GM23248 (cell line): ENCODE data around the gene LAMA5. TPM values are rescaled to one million over a fixed set of nuclear protein-coding genes. Genes with fewer than 3 reads are reported as not detected.

Experiments used
- DNase-seq: peaks from one replicate; pipeline ENCODE4 v3.0.0-alpha.2; 2015
- H2AFZ ChIP-seq: fragments of 200-600 bp; sonication (generic); 2 replicates; pipeline ENCODE4 v1.6.1; 2016; ENCODE audit warnings: antibody characterized with exemption
- H3F3A ChIP-seq: fragments of 200-600 bp; sonication (generic); 2 replicates; pipeline ENCODE4 v1.6.1; 2016; ENCODE audit warnings: mild to moderate bottlenecking, antibody characterized with exemption, mixed run types; ENCODE audit not compliant: insufficient read depth
- H3K27ac ChIP-seq: fragments of 200-600 bp; sonication (generic); 2 replicates; pipeline ENCODE4 v1.5.1; 2016; ENCODE audit warnings: mild to moderate bottlenecking
- H3K27me3 ChIP-seq: fragments of 200-600 bp; sonication (generic); replicated peaks from 2 replicates; pipeline ENCODE4 v1.6.1; 2016; ENCODE audit warnings: mild to moderate bottlenecking; ENCODE audit not compliant: insufficient read depth
- H3K36me3 ChIP-seq: fragments of 200-600 bp; sonication (generic); 2 replicates; pipeline ENCODE4 v1.6.1; 2016; ENCODE audit warnings: low read depth, mild to moderate bottlenecking
- H3K4me1 ChIP-seq: fragments of 200-600 bp; sonication (generic); 2 replicates; pipeline ENCODE4 v1.6.1; 2016; ENCODE audit warnings: mild to moderate bottlenecking; ENCODE audit not compliant: insufficient read depth
- H3K4me2 ChIP-seq: fragments of 200-600 bp; sonication (generic); one replicate; pipeline ENCODE4 v1.6.1; 2016; ENCODE audit warnings: mild to moderate bottlenecking; ENCODE audit not compliant: unreplicated experiment
- H3K4me3 ChIP-seq: fragments of 200-600 bp; sonication (generic); 2 replicates; pipeline ENCODE4 v1.5.1; 2016; ENCODE audit warnings: mild to moderate bottlenecking
- H3K79me2 ChIP-seq: fragments of 200-600 bp; sonication (generic); 2 replicates; pipeline ENCODE4 v1.6.1; 2016; ENCODE audit warnings: mild to moderate bottlenecking; ENCODE audit not compliant: insufficient read depth
- H3K9ac ChIP-seq: fragments of 200-600 bp; sonication (generic); 2 replicates; pipeline ENCODE4 v1.6.1; 2016; ENCODE audit warnings: mild to moderate bottlenecking
- H3K9me2 ChIP-seq: fragments of 200-600 bp; sonication (generic); 2 replicates; pipeline ENCODE4 v1.6.1; 2016; ENCODE audit warnings: mixed run types, mild to moderate bottlenecking, moderate library complexity; ENCODE audit not compliant: insufficient read depth
- H3K9me3 ChIP-seq: fragments of 200-600 bp; sonication (generic); one replicate; pipeline ENCODE4 v1.6.1; 2017; ENCODE audit warnings: low read depth
- H4K20me1 ChIP-seq: fragments of 200-600 bp; sonication (generic); 2 replicates; pipeline ENCODE4 v1.6.0; 2016; ENCODE audit not compliant: insufficient read depth
- EZH2 ChIP-seq: fragments of 200-600 bp; sonication (generic); IDR thresholded peaks from 2 replicates; pipeline ENCODE4 v1.6.1; 2018; ENCODE audit warnings: antibody characterized with exemption, mild to moderate bottlenecking; ENCODE audit not compliant: insufficient read depth, poor library complexity, severe bottlenecking
- EZH2phosphoT487 ChIP-seq: fragments of 200-600 bp; sonication (generic); IDR thresholded peaks from 2 replicates; pipeline ENCODE4 v1.6.1; 2018; ENCODE audit warnings: antibody characterized with exemption, moderate library complexity, mild to moderate bottlenecking, low read depth; ENCODE audit not compliant: insufficient read depth
- WGBS, 2 experiments: methylation state at CpG; one replicate each; pipeline ENCODE4 v1.1.6; 2015 to 2017; ENCODE audit warnings: low lambda C conversion rate in 2 of 2, low coverage in 1 of 2; ENCODE audit errors: missing lambda C conversion rate in 2 of 2; 5-methylcytosine and 5-hydroxymethylcytosine counted together
- in situ Hi-C: fragments of 300-500 bp; cut with MboI; formaldehyde crosslinking; loops from 2 replicates; pipeline ENCODE4 v1.15.0; 2020
- polyA plus RNA-seq: library from polyadenylated mRNA; unstranded; fragments of >200 nt; fragmentation: Nextera tagmentation; extraction: Ambion mirVana; gene quantifications from 2 replicates; pipeline ENCODE4 v1.2.1, GENCODE V29; 2016
- total RNA-seq: library from RNA; depleted of rRNA; stranded (reverse); fragments of >200 nt; shearing (Covaris generic); gene quantifications from 2 replicates; pipeline ENCODE4 v1.2.3, GENCODE V29; 2014

Gene LAMA5
- total and polyA plus RNA-seq, 2 experiments from 2014 or later, result 4.5 to 6.0 TPM

DNA sequence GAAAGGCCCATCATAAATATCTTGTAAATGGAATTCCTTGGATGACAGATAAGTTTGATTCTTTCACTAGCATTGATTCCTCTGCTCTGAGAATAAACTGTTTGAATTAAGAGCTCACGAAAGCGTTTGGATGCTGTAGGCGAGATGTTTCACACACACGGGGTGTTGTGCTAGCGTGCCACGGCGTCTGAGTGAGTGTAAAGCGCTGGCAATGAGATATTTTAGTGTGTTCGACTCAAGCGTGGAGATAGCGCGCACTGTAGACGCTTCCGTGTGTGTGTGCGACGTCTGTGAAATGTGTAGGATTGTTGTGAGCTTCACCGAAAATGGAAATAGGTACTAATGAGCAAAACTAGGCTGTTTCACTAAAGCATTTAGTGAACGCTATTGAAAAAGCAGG is 93.7 kb downstream of the LAMA5 start:
- in situ Hi-C loops, result no loop called here
- Histone ChIP-seq H3K79me2 (no peaks in the 10 kb centered on the region), H3K9ac (no peak overlapping the region), H3K4me2 (no peak overlapping the region), H4K20me1 (no peaks in the 10 kb centered on the region), H3K27me3 (no peaks in the 10 kb centered on the region), H2AFZ (no peak overlapping the region), H3K4me3 (no peak overlapping the region), H3K9me3 (no peaks in the 10 kb centered on the region), H3K4me1 (no peaks in the 10 kb centered on the region), H3K9me2 (no peaks in the 10 kb centered on the region), H3K36me3 (no peaks in the 10 kb centered on the region; the same call in 1 of the 2 replicates), H3K27ac (no peak overlapping the region), H3F3A (no peaks in the 10 kb centered on the region)
- WGBS, 2 experiments, result 91 to 92% methylated on average over 18 of the region's 18 CpGs
- DNase-seq, result no peak
- TF ChIP-seq EZH2 (no peak), EZH2phosphoT487 (no peak)

DNA sequence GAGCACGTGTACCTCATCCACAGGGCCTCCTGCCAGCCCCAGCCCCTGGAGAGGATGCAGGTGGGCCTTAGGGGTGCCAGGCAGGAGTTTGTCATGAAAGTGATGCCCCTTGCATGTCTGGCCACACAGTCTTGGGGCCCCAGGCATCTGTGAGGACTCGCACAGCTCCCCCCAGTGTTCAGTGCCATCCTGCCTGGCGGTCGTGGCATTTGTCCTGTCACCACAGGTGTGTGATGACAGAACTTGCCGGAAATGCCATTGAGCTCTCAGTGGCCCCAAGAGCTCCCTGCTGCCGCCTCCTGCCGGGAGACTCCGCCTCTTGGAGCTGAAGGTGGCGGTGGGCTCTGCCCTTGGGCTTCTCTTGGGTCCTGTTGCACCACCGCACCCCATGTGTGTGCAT is 94.9 kb downstream of the LAMA5 start:
- no peaks in the 10 kb centered on the region; the same call in 1 of the 2 replicates for H3K36me3 ChIP-seq
- no peak overlapping the region for H3K27ac ChIP-seq
- H3K9me3 ChIP-seq, result no peaks in the 10 kb centered on the region
- no peaks in the 10 kb centered on the region for H3K4me1 ChIP-seq
- H2AFZ ChIP-seq, result no peak overlapping the region
- H3K79me2 ChIP-seq, result peaks cover 4% of the 10 kb centered on the region
- in situ Hi-C loops, result no loop called here
- no peaks in the 10 kb centered on the region for H3F3A ChIP-seq
- H3K9ac ChIP-seq, result no peak overlapping the region
- H4K20me1 ChIP-seq, result no peaks in the 10 kb centered on the region
- H3K4me2 ChIP-seq, result no peak overlapping the region
- no peak overlapping the region for H3K4me3 ChIP-seq
- no peak for DNase-seq
- WGBS, 2 experiments, result 81 to 82% methylated on average over 10 of the region's 10 CpGs
- H3K27me3 ChIP-seq, result no peaks in the 10 kb centered on the region
- H3K9me2 ChIP-seq, result no peaks in the 10 kb centered on the region
- TF ChIP-seq EZH2 (no peak), EZH2phosphoT487 (no peak)

DNA sequence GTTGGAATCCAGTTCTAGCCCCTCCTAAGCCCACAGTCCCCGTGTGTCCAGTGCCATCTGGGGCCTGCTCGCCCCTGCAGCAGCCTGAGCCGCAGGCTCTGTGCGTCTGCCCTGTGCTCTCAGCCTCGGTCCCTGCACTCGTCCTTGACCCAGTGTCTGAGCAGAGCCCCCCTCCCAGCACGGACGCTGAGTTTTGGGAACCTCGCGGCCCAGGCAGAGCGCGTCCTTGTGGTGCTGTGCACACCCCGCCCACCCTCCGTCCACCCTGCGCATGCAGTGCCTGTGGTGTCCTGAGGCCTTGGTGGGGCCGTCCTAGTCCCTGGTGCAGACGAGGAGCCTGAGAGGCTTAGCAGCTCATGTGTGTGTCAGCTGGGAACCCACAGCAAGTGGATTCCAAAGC is 97.2 kb downstream of the LAMA5 start:
- WGBS, 2 experiments, result 85 to 87% methylated on average over 17 of the region's 17 CpGs
- H3K4me2 ChIP-seq, result no peak overlapping the region
- no peak overlapping the region for H3K27ac ChIP-seq
- no peaks in the 10 kb centered on the region for H3K9me3 ChIP-seq
- DNase-seq, result no peak
- H3K4me3 ChIP-seq, result no peak overlapping the region
- H3K9me2 ChIP-seq, result no peaks in the 10 kb centered on the region
- no peak overlapping the region for H3K9ac ChIP-seq
- no peaks in the 10 kb centered on the region for H3K4me1 ChIP-seq
- H2AFZ ChIP-seq, result no peak overlapping the region
- TF ChIP-seq EZH2phosphoT487 (no peak), EZH2 (no peak)
- peaks cover 7% of the 10 kb centered on the region for H3K79me2 ChIP-seq
- no peaks in the 10 kb centered on the region for H3F3A ChIP-seq
- no peaks in the 10 kb centered on the region for H4K20me1 ChIP-seq
- H3K36me3 ChIP-seq, result peaks cover under 1% of the 10 kb centered on the region; the same call in 1 of the 2 replicates
- in situ Hi-C loops, result no loop called here
- H3K27me3 ChIP-seq, result no peaks in the 10 kb centered on the region

DNA sequence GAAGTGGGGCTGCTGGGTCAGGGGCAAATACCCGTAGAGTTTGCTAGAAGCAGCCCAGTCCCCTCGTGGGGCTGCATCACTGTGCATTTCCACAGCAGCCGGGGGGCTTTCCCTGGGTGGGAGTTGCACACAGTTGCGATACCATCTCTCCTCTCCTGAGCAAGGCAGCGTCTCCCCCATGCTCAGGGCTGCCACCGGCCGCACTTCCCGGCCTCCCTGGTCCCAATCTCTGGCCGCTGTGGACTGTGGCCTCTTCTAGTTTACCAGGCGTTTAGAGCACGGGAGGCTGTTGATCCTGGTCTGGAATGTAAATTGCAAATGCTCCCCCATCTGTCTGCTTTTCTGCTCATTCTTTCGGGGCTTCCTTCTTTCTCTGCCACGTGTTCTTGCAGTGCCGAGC is 97.7 kb downstream of the LAMA5 start:
- 91% methylated on average over 14 of the region's 14 CpGs for WGBS, 2 experiments
- Histone ChIP-seq H2AFZ (no peak overlapping the region), H3K36me3 (peaks cover 5% of the 10 kb centered on the region), H3K9me2 (no peaks in the 10 kb centered on the region), H3K9me3 (no peaks in the 10 kb centered on the region), H3K9ac (no peak overlapping the region), H4K20me1 (no peaks in the 10 kb centered on the region), H3K4me1 (no peaks in the 10 kb centered on the region), H3K79me2 (peaks cover 7% of the 10 kb centered on the region), H3K27ac (no peak overlapping the region), H3F3A (no peaks in the 10 kb centered on the region), H3K27me3 (no peaks in the 10 kb centered on the region), H3K4me2 (no peak overlapping the region), H3K4me3 (no peak overlapping the region)
- in situ Hi-C loops, result no loop called here
- no peak for TF ChIP-seq EZH2phosphoT487
- TF ChIP-seq EZH2, result no peak
- DNase-seq, result no peak

DNA sequence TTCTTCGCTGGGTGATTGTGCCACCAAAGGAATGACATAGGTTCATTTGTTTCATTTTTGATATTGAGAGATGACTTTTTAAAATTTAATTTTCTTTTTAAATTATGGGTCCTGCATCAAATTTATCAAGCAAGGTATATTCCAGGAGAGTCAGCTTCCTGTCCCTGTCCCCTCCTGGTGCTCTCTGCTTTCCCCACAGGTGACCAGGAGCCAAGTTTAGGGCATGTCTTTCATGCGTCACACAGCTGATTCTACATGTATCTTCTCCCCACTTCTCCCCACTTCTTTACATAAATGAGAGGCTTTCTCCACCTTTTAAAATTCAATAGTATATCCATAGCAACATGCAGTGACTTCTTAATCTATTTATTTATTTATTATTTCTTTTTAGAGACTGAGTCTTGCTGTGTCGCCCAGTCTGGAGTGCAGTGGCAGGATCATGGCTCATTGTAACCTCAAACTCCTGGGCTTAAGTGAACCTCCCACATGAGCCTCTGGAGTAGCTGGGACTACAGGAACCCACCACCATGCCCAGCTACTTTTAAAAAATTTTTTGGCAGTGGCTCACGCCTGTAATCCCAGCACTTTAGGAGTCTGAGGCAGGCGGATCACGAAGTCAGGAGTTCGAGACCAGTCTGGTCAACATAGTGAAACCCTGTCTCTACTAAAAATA is 98.7 kb downstream of the LAMA5 start:
- H3K79me2 ChIP-seq, result peaks cover 7% of the 10 kb centered on the region
- no peak overlapping the region for H3K27ac ChIP-seq
- no peak overlapping the region for H3K9ac ChIP-seq
- no peaks in the 10 kb centered on the region for H3K9me2 ChIP-seq
- H3K4me1 ChIP-seq, result no peaks in the 10 kb centered on the region
- TF ChIP-seq EZH2 (no peak), EZH2phosphoT487 (no peak)
- no peak overlapping the region for H2AFZ ChIP-seq
- no peak overlapping the region for H3K4me2 ChIP-seq
- no peaks in the 10 kb centered on the region for H4K20me1 ChIP-seq
- no peaks in the 10 kb centered on the region for H3F3A ChIP-seq
- peaks cover 5% of the 10 kb centered on the region for H3K36me3 ChIP-seq
- WGBS, 2 experiments, result 75 to 84% methylated on average over 7 of the region's 7 CpGs
- in situ Hi-C loops, result no loop called here
- no peaks in the 10 kb centered on the region for H3K9me3 ChIP-seq
- no peak overlapping the region for H3K4me3 ChIP-seq
- H3K27me3 ChIP-seq, result no peaks in the 10 kb centered on the region
- DNase-seq, result no peak
